ENCODE results near the gene LRRC45.

LRRC45 gene

DNA sequence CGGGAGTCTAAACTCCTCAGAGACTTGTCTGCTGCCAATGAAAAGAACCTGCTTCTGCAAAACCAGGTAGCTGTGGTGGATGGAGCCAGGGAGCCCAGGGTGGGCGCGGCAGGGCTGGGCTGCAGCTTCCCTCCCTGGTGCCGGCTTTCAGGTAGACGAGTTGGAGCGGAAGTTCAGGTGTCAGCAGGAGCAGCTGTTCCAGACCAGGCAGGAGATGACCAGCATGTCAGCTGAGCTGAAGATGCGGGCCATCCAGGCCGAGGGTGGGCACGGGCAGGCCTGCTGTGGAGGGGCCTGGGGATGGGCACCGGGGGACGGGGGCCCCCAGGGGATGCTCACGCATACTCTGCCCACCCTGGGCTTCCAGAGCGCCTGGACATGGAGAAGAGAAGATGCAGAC lies 5.1 kb downstream of the LRRC45 start:
- Histone ChIP-seq H3K4me3 (ENCODE audit: low read depth in 1 of 2, low read length in 2 of 2) (no peak overlapping the region), H3K9ac (ENCODE audit: low read depth, low read length) (no peak overlapping the region), H4K20me1 (ENCODE audit: insufficient read depth, low read length) (peaks cover 26% of the 10 kb centered on the region), H3K9me3 (ENCODE audit: insufficient read depth, low read length, severe bottlenecking) (no peaks in the 10 kb centered on the region), H3K36me3 (ENCODE audit: insufficient read depth, low read length) (peaks cover 37% of the 10 kb centered on the region), H3K79me2 (ENCODE audit: insufficient read depth, low read length) (peaks cover 24% of the 10 kb centered on the region), H3K27me3 (ENCODE audit: insufficient read depth, low read length, poor library complexity) (no peaks in the 10 kb centered on the region), H2AFZ (ENCODE audit: low read depth, low read length) (no peak overlapping the region), H3K4me1 (ENCODE audit: insufficient read depth, low read length) (peaks cover 50% of the 10 kb centered on the region), H3K27ac (ENCODE audit: low read length) (no peak overlapping the region), H3K4me2 (ENCODE audit: insufficient read depth, low read length) (no peak overlapping the region)
- no peak for TF ChIP-seq EZH2 (IDR thresholded peaks at IDR 0.05; ENCODE audit: borderline replicate concordance, low read depth, low read length, severe bottlenecking)
- TF ChIP-seq, protein P1, sequence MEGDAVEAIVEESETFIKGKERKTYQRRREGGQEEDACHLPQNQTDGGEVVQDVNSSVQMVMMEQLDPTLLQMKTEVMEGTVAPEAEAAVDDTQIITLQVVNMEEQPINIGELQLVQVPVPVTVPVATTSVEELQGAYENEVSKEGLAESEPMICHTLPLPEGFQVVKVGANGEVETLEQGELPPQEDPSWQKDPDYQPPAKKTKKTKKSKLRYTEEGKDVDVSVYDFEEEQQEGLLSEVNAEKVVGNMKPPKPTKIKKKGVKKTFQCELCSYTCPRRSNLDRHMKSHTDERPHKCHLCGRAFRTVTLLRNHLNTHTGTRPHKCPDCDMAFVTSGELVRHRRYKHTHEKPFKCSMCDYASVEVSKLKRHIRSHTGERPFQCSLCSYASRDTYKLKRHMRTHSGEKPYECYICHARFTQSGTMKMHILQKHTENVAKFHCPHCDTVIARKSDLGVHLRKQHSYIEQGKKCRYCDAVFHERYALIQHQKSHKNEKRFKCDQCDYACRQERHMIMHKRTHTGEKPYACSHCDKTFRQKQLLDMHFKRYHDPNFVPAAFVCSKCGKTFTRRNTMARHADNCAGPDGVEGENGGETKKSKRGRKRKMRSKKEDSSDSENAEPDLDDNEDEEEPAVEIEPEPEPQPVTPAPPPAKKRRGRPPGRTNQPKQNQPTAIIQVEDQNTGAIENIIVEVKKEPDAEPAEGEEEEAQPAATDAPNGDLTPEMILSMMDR (IDR thresholded peaks at IDR 0.05; ENCODE audit: borderline replicate concordance, extremely low read depth, low read length, poor library complexity, severe bottlenecking), result no peak
- DNase-seq (no peak), ATAC-seq (ENCODE audit: insufficient read depth, low read depth) (no peak)

DNA sequence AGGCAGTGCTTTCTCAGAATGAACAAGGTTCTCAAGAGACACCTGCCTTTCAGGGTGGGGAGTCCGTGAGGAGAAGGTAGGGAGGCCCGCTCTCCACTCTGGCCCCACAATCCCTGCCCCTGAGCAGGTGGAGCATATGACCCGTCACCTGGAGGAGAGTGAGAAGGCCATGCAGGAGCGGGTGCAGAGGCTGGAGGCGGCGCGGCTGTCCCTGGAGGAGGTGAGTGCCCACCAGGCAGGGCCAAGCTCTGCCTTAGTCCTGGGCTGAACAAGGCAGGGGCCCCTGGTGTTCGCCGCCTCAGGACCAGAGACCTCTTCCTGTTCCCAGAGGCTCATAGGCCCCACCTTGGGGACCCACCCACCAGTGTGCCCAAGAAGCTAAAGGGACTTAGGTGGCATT lies 5.9 kb downstream of the LRRC45 start:
- Histone ChIP-seq H3K9ac (ENCODE audit: low read depth, low read length) (no peak overlapping the region), H3K4me3 (ENCODE audit: low read depth in 1 of 2, low read length in 2 of 2) (no peak overlapping the region), H3K4me1 (ENCODE audit: insufficient read depth, low read length) (peaks cover 45% of the 10 kb centered on the region), H3K4me2 (ENCODE audit: insufficient read depth, low read length) (no peak overlapping the region), H3K79me2 (ENCODE audit: insufficient read depth, low read length) (peaks cover 18% of the 10 kb centered on the region), H3K27ac (ENCODE audit: low read length) (no peak overlapping the region), H4K20me1 (ENCODE audit: insufficient read depth, low read length) (peaks cover 29% of the 10 kb centered on the region), H3K9me3 (ENCODE audit: insufficient read depth, low read length, severe bottlenecking) (no peaks in the 10 kb centered on the region), H2AFZ (ENCODE audit: low read depth, low read length) (no peak overlapping the region), H3K36me3 (ENCODE audit: insufficient read depth, low read length) (peaks cover 42% of the 10 kb centered on the region), H3K27me3 (ENCODE audit: insufficient read depth, low read length, poor library complexity) (no peaks in the 10 kb centered on the region)
- ATAC-seq (ENCODE audit: insufficient read depth, low read depth) (no peak), DNase-seq (no peak)
- TF ChIP-seq EZH2 (IDR thresholded peaks at IDR 0.05; ENCODE audit: borderline replicate concordance, low read depth, low read length, severe bottlenecking), result no peak
- TF ChIP-seq, protein P1 (IDR thresholded peaks at IDR 0.05; ENCODE audit: borderline replicate concordance, extremely low read depth, low read length, poor library complexity, severe bottlenecking), result no peak

DNA sequence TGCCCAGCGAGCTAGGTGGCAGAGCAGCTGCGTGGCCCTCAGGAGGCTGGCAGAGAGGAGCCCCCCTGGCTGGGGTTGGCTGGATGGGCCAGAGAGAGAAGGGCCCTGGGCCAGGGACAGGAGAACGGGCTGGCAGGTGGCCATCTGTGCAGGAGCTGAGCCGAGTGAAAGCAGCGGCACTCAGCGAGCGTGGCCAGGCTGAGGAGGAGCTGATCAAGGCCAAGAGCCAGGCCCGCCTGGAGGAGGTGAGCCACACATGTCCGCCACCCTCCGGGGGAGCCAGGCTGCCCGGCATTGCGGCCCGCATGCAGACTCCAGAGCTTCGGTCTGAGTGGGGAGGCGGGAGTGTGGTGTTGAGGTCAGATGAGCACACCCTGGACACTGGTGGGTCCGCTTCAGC lies 6.3 kb downstream of the LRRC45 start:
- peaks cover 41% of the 10 kb centered on the region for H3K4me1 ChIP-seq (ENCODE audit: insufficient read depth, low read length)
- H3K4me3 ChIP-seq (ENCODE audit: low read depth in 1 of 2, low read length in 2 of 2), result no peak overlapping the region
- H3K27ac ChIP-seq (ENCODE audit: low read length), result no peak overlapping the region
- no peak for ATAC-seq (ENCODE audit: insufficient read depth, low read depth)
- H3K79me2 ChIP-seq (ENCODE audit: insufficient read depth, low read length), result peaks cover 14% of the 10 kb centered on the region
- no peak overlapping the region for H2AFZ ChIP-seq (ENCODE audit: low read depth, low read length)
- no peak for DNase-seq
- TF ChIP-seq EZH2 (IDR thresholded peaks at IDR 0.05; ENCODE audit: borderline replicate concordance, low read depth, low read length, severe bottlenecking), result no peak
- H3K27me3 ChIP-seq (ENCODE audit: insufficient read depth, low read length, poor library complexity), result no peaks in the 10 kb centered on the region
- H3K9me3 ChIP-seq (ENCODE audit: insufficient read depth, low read length, severe bottlenecking), result no peaks in the 10 kb centered on the region
- H4K20me1 ChIP-seq (ENCODE audit: insufficient read depth, low read length), result peaks cover 30% of the 10 kb centered on the region
- H3K4me2 ChIP-seq (ENCODE audit: insufficient read depth, low read length), result peak overlapping the region; percentile 76; the same call in 1 of the 2 replicates
- peaks cover 45% of the 10 kb centered on the region for H3K36me3 ChIP-seq (ENCODE audit: insufficient read depth, low read length)
- H3K9ac ChIP-seq (ENCODE audit: low read depth, low read length), result no peak overlapping the region

DNA sequence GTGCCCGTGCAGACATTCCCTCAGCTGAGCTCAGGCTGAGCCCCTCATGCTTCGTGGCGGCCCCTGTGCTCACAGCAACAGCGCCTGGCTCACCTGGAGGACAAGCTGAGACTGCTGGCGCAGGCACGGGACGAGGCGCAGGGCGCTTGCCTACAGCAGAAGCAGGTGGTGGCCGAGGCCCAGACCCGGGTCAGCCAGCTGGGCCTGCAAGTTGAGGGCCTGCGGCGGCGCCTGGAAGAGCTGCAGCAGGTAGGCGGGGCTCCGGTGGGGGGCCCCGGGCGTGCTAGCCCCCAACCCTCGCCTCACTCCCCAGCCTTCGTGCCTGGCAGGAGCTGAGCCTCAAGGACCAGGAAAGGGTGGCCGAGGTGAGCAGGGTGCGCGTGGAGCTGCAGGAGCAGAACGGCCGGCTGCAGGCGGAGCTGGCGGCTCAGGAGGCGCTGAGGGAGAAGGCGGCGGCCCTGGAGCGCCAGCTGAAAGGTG lies 6.9 kb downstream of the LRRC45 start:
- no peak for DNase-seq
- TF ChIP-seq EZH2 (IDR thresholded peaks at IDR 0.05; ENCODE audit: borderline replicate concordance, low read depth, low read length, severe bottlenecking), result no peak
- TF ChIP-seq, protein P1 (IDR thresholded peaks at IDR 0.05; ENCODE audit: borderline replicate concordance, extremely low read depth, low read length, poor library complexity, severe bottlenecking), result no peak
- Histone ChIP-seq H3K36me3 (ENCODE audit: insufficient read depth, low read length) (peaks cover 45% of the 10 kb centered on the region), H3K4me1 (ENCODE audit: insufficient read depth, low read length) (peaks cover 35% of the 10 kb centered on the region), H4K20me1 (ENCODE audit: insufficient read depth, low read length) (peaks cover 28% of the 10 kb centered on the region), H3K27ac (ENCODE audit: low read length) (peak overlapping the region; percentile 81), H3K9ac (ENCODE audit: low read depth, low read length) (peak overlapping the region; percentile 72), H3K27me3 (ENCODE audit: insufficient read depth, low read length, poor library complexity) (no peaks in the 10 kb centered on the region), H2AFZ (ENCODE audit: low read depth, low read length) (peak overlapping the region; percentile 78; the same call in 1 of the 2 replicates), H3K4me3 (ENCODE audit: low read depth in 1 of 2, low read length in 2 of 2) (peak overlapping the region in 1 of 2 experiments; percentile 76; a peak in 2 of 4 replicates), H3K4me2 (ENCODE audit: insufficient read depth, low read length) (peak overlapping the region; percentile 76), H3K79me2 (ENCODE audit: insufficient read depth, low read length) (peaks cover 10% of the 10 kb centered on the region; the same call in 1 of the 2 replicates), H3K9me3 (ENCODE audit: insufficient read depth, low read length, severe bottlenecking) (no peaks in the 10 kb centered on the region)
- peak; percentile 1; the same call in 2 of the 3 replicates for ATAC-seq (ENCODE audit: insufficient read depth, low read depth)

Data from DND-41 (cell line).